Measurements from ENCODE around the gene KLHL13.
A peak's percentile ranks its signal among the peaks of the same experiment; 100 is the strongest.
"Not testable (repeated sequence)": the region's sequence is repeated elsewhere in the genome, so short reads cannot be mapped to it uniquely, and the experiment has no call there.

KLHL13 gene

GRCh38 chrX:118116713-118117550, at the start of gene KLHL13:
Gene KLHL13 (minus strand): TSS chrX:118116810. CDS start chrX:118028473, 88,337 bp downstream.
- DNase-seq, result peak in 2 of 3 experiments; percentile 75 to 82

GRCh38 chrX:118164138-118164537, 47.5 kb upstream of the KLHL13 start:
- no peak for DNase-seq

GRCh38 chrX:118156953-118157608, 40.5 kb upstream of the KLHL13 start:
- DNase-seq, result peak in 1 of 3 experiments; percentile 5

- DNase-seq, result no peak
These were observed 39.8 kb upstream of the KLHL13 start for GRCh38 chrX:118156254-118156952.

- no peak for DNase-seq
These were observed 36.7 kb upstream of the KLHL13 start for GRCh38 chrX:118153270-118153669.

- no peak for DNase-seq
These were observed 36.1 kb upstream of the KLHL13 start for GRCh38 chrX:118152721-118153120.

GRCh38 chrX:118148737-118149136, 32.1 kb upstream of the KLHL13 start:
- no peak for DNase-seq

- not testable (repeated sequence) for DNase-seq
These were observed 31.2 kb upstream of the KLHL13 start for GRCh38 chrX:118147771-118148170.

- DNase-seq, result no peak
These were observed 27.0 kb upstream of the KLHL13 start for GRCh38 chrX:118143578-118143977.

- no peak for DNase-seq
These were observed 14.7 kb upstream of the KLHL13 start for GRCh38 chrX:118131336-118131735.

- no peak for DNase-seq
These were observed 13.1 kb upstream of the KLHL13 start for GRCh38 chrX:118129681-118130080.

GRCh38 chrX:118128724-118129123, 12.1 kb upstream of the KLHL13 start:
- DNase-seq, result no peak

- no peak for DNase-seq
These were observed 9.7 kb upstream of the KLHL13 start for GRCh38 chrX:118126286-118126685.

GRCh38 chrX:118124243-118124642, 7.6 kb upstream of the KLHL13 start:
- DNase-seq, result not testable (repeated sequence)

- no peak for DNase-seq
These were observed 1.1 kb upstream of the KLHL13 start for GRCh38 chrX:118117741-118118140.

- DNase-seq, result peak in 2 of 3 experiments; percentile 75 to 82
These were observed 477 bp downstream of the KLHL13 start for GRCh38 chrX:118115953-118116712.

GRCh38 chrX:118114971-118115370, 1.6 kb downstream of the KLHL13 start:
- DNase-seq, result peak in 1 of 3 experiments; percentile 11

GRCh38 chrX:118109065-118109464, 7.5 kb downstream of the KLHL13 start:
- DNase-seq, result no peak

GRCh38 chrX:118108304-118108703, 8.3 kb downstream of the KLHL13 start:
- no peak for DNase-seq

- no peak for DNase-seq
These were observed 16.5 kb downstream of the KLHL13 start for GRCh38 chrX:118100091-118100490.

- no peak for DNase-seq
These were observed 28.5 kb downstream of the KLHL13 start for GRCh38 chrX:118088084-118088483.

- DNase-seq, result no peak
These were observed 42.4 kb downstream of the KLHL13 start for GRCh38 chrX:118074196-118074595.

All from NCI-H1417 (cell line).